Duodenal mucosa (tissue), 2 donors: ENCODE measurements around the gene OR1J1.

Source experiments
- H3K27ac ChIP-seq: one replicate; pipeline ENCODE4 v1.7.0; 2013; ENCODE audit warnings: low read depth, low read length
- H3K27me3 ChIP-seq, 2 donors: one replicate each; pipeline ENCODE4 v1.7.0; 2013; ENCODE audit warnings: low read length in 2 of 2, control low read depth in 1 of 2; ENCODE audit not compliant: insufficient read depth in 2 of 2, control insufficient read depth in 1 of 2
- H3K36me3 ChIP-seq, 2 donors: one replicate each; pipeline ENCODE4 v1.7.0; 2013; ENCODE audit warnings: low read length in 2 of 2, control low read depth in 1 of 2; ENCODE audit not compliant: insufficient read depth in 2 of 2, control insufficient read depth in 1 of 2
- H3K4me1 ChIP-seq, 2 donors: one replicate each; pipeline ENCODE4 v1.7.0; 2013; ENCODE audit warnings: low read length in 2 of 2, control low read depth in 1 of 2; ENCODE audit not compliant: insufficient read depth in 2 of 2, control insufficient read depth in 1 of 2
- H3K4me3 ChIP-seq, 2 donors: one replicate each; pipeline ENCODE4 v1.7.0; 2013; ENCODE audit warnings: low read length in 2 of 2, low read depth in 1 of 2
- H3K9ac ChIP-seq, 2 donors: one replicate each; pipeline ENCODE4 v1.7.0; 2013; ENCODE audit warnings: low read length in 2 of 2, low read depth in 1 of 2
- H3K9me3 ChIP-seq, 2 donors: one replicate each; pipeline ENCODE4 v1.7.0; 2013; ENCODE audit warnings: low read length in 2 of 2, control low read depth in 1 of 2; ENCODE audit not compliant: control insufficient read depth in 1 of 2

OR1J1 gene

DNA sequence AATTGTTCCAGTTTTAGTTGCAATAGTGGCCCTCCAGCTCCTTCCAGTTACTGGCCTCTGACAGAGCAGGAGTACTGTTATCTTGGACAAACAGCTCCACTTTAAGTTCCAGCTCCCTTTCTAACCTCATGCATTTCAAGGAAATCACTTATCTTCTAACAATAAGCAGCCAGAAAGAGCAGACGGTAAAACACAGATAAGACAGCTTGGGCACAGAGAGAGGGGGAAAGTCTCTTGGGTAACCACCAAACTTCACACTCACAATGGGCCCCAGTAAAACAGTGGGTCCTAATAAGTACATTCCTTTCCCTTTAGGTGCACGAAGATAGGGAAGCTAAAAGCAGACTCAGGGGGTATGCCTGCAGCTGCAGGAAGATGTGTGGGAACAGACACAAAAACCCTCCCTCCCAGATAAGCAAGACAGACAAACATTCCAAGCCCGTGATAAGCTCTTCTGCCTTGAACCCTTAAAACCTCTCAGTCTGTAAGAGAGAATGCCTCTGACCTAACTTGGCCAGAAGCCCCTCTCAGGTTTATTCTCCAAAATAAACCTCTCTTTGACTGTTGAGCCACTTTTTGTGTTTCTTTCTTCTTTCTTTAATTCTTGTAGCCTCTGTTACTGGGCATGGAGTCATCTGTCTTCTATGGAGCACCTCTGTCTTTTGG lies 30.8 kb downstream of the OR1J1 start:
- Histone ChIP-seq H3K27me3 (no peaks in the 10 kb centered on the region), H3K36me3 (no peaks in the 10 kb centered on the region), H3K9me3 (no peaks in the 10 kb centered on the region), H3K27ac (no peak overlapping the region), H3K9ac (no peak overlapping the region), H3K4me1 (no peaks in the 10 kb centered on the region), H3K4me3 (no peak overlapping the region)

DNA sequence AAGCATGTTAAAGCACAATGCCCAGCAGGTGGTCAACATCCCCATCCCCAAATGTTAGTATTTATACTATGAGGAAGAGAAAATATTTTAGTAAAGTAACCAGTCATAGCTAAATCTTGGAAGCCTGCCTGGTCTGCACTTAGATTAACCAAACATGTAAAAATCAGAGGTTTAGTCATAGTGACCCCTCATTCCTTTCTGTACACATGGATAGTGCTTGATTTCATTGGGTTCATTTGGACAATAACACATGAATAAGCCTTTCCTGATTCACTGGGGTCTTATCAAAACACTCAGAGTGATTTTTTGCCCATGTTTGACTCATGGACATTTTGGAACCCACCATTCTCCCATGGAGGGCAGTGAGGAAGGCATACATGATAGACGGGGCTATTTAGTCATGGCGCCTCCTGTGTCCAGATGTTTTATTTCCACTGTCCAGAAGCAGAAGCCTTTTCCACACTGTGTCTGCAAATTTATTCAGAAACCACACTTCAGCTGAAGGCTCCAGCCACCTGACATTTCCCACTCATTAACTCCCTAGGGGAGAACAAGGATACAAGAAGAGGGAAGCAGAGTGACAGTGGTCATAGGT lies 32.5 kb downstream of the OR1J1 start:
- Histone ChIP-seq H3K9ac (no peak overlapping the region), H3K4me1 (no peaks in the 10 kb centered on the region), H3K27ac (no peak overlapping the region), H3K36me3 (no peaks in the 10 kb centered on the region), H3K27me3 (no peaks in the 10 kb centered on the region), H3K4me3 (no peak overlapping the region), H3K9me3 (no peaks in the 10 kb centered on the region)

DNA sequence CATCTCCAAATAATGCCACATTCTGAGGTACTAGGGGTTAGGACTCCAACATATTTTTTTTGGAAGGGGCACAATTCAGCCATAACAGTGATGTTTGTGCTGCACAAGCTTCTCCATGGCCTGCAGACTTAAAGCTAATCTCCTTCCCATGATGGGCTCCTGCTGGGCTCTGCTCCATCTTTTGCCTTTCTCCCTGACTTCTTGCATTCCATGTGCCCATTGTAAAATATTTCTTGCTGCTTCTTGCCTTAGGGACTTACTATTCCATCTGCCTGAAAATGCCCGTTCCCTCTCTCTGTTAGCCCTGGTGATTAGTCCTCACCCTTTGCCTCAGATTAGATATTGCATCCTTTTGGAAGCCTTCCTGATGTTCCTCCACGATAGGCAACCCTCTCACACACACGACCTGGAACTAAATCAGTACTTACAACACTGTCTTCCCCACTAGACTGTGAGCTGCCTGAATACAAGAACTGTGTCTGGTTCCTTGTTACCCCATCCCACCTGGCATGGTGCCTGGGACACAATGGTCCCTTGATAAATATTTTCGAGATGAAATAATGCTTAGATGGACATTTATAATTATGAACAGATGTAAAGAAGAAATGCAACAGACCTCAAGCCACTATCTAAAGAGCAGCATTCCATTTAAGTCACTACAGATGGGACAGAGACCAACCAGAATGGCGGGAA lies 33.5 kb downstream of the OR1J1 start:
- Histone ChIP-seq H3K36me3 (no peaks in the 10 kb centered on the region), H3K4me3 (no peak overlapping the region), H3K9ac (no peak overlapping the region), H3K27me3 (no peaks in the 10 kb centered on the region), H3K4me1 (no peaks in the 10 kb centered on the region), H3K9me3 (no peaks in the 10 kb centered on the region), H3K27ac (no peak overlapping the region)

DNA sequence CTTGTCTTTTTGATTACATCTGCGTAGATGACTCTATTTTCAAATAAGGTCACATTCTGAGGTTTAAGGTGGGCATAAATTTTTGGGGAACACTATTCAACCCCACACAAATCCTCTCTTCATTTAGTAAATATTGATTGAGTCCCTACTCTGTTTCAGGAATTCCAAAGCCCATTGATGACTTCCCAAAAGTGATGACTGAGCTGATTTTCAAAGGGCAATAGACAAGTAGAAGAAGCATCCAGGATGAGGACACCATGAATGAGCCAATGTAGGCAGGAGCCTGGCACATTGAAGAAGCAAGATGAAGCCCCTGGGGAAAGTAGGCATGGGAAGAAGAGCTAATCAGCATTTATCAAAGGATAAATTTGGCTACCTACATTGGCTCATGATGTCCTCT lies 35.2 kb downstream of the OR1J1 start:
- Histone ChIP-seq H3K4me1 (no peaks in the 10 kb centered on the region), H3K4me3 (no peak overlapping the region), H3K27ac (no peak overlapping the region), H3K9me3 (no peaks in the 10 kb centered on the region), H3K9ac (no peak overlapping the region), H3K36me3 (no peaks in the 10 kb centered on the region), H3K27me3 (no peaks in the 10 kb centered on the region)
